ENCODE results near the gene RFLNA. TPM values are rescaled to one million over a fixed set of nuclear protein-coding genes. Genes with fewer than 3 reads are reported as not detected.

Gene RFLNA
- total RNA-seq, 3 donors from 2014 or later, result not detected

DNA sequence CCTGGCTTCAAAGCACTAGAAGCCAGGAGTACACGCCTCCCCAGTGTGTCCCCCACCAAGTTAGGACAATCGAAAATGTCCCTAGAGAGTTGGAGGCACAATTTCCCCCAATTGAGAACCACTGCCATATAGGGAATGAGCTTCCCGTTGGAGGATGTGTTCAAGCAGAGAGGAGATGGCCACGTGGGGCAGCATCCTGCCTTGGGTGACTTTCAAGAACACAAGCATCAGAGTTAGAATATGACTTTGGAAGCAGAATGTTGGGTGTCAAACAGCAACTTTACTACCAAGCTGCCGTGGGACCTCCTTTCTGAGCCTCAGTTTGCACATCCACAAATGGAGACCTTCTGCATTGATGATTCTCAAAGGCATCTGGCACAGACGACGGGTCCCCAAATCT, 56.5 kb downstream of the RFLNA start:
- H3K36me3 Mint-ChIP-seq (ENCODE audit: insufficient read depth), result peaks cover 14% of the 10 kb centered on the region
- no peak for ATAC-seq
- no peak overlapping the region for H3K4me3 Mint-ChIP-seq

GRCh38 chr12:124352257-124352656, 57.4 kb downstream of the RFLNA start:
- peaks cover 15% of the 10 kb centered on the region for H3K36me3 Mint-ChIP-seq (ENCODE audit: insufficient read depth)
- no peaks in the 10 kb centered on the region for H3K9me3 Mint-ChIP-seq
- ATAC-seq (no peak), DNase-seq (no peak)
- no peaks in the 10 kb centered on the region for H3K4me1 Mint-ChIP-seq (ENCODE audit: low read depth)
- H3K27me3 Mint-ChIP-seq (ENCODE audit: low read depth), result no peaks in the 10 kb centered on the region
- H3K4me3 Mint-ChIP-seq, result no peak overlapping the region

More for the DNA sequence above, 56.5 kb downstream of the RFLNA start:
- Mint-ChIP-seq H3K4me1 (ENCODE audit: low read depth) (no peaks in the 10 kb centered on the region), H3K27me3 (ENCODE audit: low read depth) (no peaks in the 10 kb centered on the region), H3K9me3 (no peaks in the 10 kb centered on the region)
- no peak for DNase-seq

DNA sequence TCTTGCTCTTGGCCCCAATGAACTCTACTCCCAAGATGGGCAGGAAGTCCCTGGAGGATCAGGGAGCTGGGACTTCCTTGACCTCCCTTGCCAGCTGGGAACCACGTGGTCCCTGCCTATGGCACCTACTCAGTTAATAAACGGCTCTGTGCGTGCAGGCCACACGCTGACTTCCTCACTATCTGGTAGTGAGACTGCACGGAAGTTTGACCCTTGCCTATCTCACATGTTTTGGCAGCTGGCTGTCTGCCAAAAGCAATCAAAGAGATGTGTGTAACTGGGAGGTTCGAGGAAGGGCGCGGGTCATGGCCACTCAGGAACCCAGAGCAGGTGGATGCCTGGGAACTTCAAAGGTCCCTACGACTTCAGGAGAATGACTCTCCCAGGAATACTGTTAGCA, 57.9 kb downstream of the RFLNA start:
- H3K9me3 Mint-ChIP-seq, result no peaks in the 10 kb centered on the region
- DNase-seq (no peak), ATAC-seq (no peak)
- H3K4me1 Mint-ChIP-seq (ENCODE audit: low read depth), result no peaks in the 10 kb centered on the region
- H3K4me3 Mint-ChIP-seq, result no peak overlapping the region
- peaks cover 19% of the 10 kb centered on the region for H3K36me3 Mint-ChIP-seq (ENCODE audit: insufficient read depth)
- H3K27me3 Mint-ChIP-seq (ENCODE audit: low read depth), result no peaks in the 10 kb centered on the region

DNA sequence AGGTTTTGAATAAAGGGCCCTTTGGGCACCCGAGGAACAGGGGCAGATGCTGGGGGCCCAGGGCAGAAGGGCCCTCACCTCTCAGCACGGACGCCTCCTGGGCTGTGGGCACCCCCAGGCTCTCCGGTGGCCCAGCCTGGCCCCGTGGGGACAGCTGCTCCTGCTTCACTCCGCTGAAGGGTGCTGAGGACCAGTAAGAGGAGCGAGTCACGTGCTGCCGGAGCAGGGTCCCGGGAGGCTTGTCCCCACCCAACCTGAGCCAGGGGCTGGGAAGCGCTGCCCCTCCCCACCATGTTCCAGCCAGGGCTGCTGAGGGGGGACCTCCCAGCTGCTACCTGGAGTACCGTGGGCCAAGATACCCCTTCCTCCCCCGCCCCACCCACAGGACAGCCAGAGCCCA, 59.5 kb downstream of the RFLNA start:
- Mint-ChIP-seq H3K27me3 (ENCODE audit: low read depth) (no peaks in the 10 kb centered on the region), H3K4me1 (ENCODE audit: low read depth) (no peaks in the 10 kb centered on the region), H3K36me3 (ENCODE audit: insufficient read depth) (peaks cover 18% of the 10 kb centered on the region), H3K9me3 (no peaks in the 10 kb centered on the region), H3K4me3 (no peak overlapping the region)
- ATAC-seq, result no peak
- no peak for DNase-seq

GRCh38 chr12:124356221-124356620, 61.3 kb downstream of the RFLNA start:
- peaks cover 14% of the 10 kb centered on the region for H3K36me3 Mint-ChIP-seq (ENCODE audit: insufficient read depth)
- DNase-seq, result no peak
- no peak overlapping the region for H3K4me3 Mint-ChIP-seq
- H3K27me3 Mint-ChIP-seq (ENCODE audit: low read depth), result no peaks in the 10 kb centered on the region
- H3K9me3 Mint-ChIP-seq, result no peaks in the 10 kb centered on the region
- no peak for ATAC-seq
- no peaks in the 10 kb centered on the region for H3K4me1 Mint-ChIP-seq (ENCODE audit: low read depth)

DNA sequence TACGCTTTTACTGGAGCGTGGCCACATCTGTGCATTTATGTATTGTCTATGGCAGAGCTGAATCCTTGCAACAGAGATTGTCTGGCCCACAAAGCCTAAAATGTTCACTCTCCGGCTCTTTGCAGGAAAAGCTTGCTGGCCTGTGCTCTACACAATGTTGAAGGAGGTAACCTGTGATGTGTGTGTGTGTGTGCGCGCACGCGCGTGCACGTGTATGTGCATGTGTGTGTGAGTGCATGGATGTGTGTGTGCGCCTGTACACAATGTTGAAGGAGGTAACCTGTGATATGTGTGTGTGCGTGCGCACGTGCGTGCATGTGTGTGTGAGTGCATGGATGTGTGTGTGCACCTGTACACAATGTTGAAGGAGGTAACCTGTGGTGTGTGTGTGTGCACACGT, 62.7 kb downstream of the RFLNA start:
- H3K27me3 Mint-ChIP-seq (ENCODE audit: low read depth), result no peaks in the 10 kb centered on the region
- no peaks in the 10 kb centered on the region for H3K9me3 Mint-ChIP-seq
- no peaks in the 10 kb centered on the region for H3K4me1 Mint-ChIP-seq (ENCODE audit: low read depth)
- DNase-seq (no peak), ATAC-seq (no peak)
- H3K4me3 Mint-ChIP-seq, result no peak overlapping the region
- H3K36me3 Mint-ChIP-seq (ENCODE audit: insufficient read depth), result peaks cover 14% of the 10 kb centered on the region

- H3K36me3 Mint-ChIP-seq (ENCODE audit: insufficient read depth), result peaks cover 13% of the 10 kb centered on the region
- no peak for DNase-seq
- H3K27me3 Mint-ChIP-seq (ENCODE audit: low read depth), result no peaks in the 10 kb centered on the region
- H3K4me1 Mint-ChIP-seq (ENCODE audit: low read depth), result no peaks in the 10 kb centered on the region
- no peak for ATAC-seq
- H3K4me3 Mint-ChIP-seq, result no peak overlapping the region
- no peaks in the 10 kb centered on the region for H3K9me3 Mint-ChIP-seq
Observed at GRCh38 chr12:124358572-124358971, 63.7 kb downstream of the RFLNA start.

GRCh38 chr12:124359671-124360581, 65.0 kb downstream of the RFLNA start:
- DNase-seq (no peak), ATAC-seq (no peak)
- H3K4me1 Mint-ChIP-seq (ENCODE audit: low read depth), result no peaks in the 10 kb centered on the region
- no peak overlapping the region for H3K4me3 Mint-ChIP-seq
- peaks cover 11% of the 10 kb centered on the region for H3K36me3 Mint-ChIP-seq (ENCODE audit: insufficient read depth)
- no peaks in the 10 kb centered on the region for H3K9me3 Mint-ChIP-seq
- no peaks in the 10 kb centered on the region for H3K27me3 Mint-ChIP-seq (ENCODE audit: low read depth)

DNA sequence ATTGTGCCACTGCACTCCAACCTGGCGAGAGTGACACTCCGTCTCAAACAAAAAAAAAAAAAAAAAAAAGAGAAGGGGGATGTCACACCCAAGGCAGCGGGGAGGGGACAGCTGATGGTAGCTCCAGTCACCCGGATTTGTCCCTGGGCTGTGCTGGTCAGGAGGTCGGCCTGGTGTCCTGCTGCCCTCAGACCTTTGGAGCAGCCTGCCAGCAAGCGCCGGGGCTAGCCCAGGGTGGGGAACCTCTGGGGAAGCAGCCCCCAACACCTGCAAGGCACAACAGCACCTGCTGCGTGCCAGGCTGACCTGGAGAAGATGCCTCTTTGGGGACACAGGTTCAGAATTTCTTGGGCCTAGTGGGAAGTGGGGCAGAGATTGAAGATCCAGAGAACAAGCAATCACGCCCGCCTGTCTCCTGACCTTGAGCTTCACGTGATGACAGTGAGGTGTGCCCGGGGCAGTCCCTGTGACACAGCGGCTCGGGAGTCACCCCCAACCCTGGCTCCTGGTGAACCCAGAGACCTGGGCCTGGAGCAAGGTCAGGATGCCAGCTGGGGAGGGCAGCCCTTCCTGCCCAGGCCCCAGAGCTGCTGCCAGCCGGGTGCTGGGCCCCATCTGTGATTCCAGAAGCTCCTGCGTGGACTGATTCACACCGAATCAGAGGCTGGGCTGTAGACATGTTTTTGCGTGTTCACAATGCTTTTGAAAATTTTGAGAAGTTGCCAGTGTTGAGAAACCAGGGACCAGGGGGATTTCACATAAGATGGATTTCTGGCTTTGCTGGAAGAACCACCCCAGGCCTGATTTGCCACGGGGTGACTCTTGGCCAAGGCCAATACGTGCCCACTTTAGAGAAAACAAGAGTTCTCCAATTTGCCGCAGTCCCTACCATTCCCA, 66.4 kb downstream of the RFLNA start:
- ATAC-seq (no peak), DNase-seq (no peak)
- peaks cover 9% of the 10 kb centered on the region for H3K36me3 Mint-ChIP-seq (ENCODE audit: insufficient read depth)
- H3K9me3 Mint-ChIP-seq, result no peaks in the 10 kb centered on the region
- H3K4me1 Mint-ChIP-seq (ENCODE audit: low read depth), result no peaks in the 10 kb centered on the region
- no peak overlapping the region for H3K4me3 Mint-ChIP-seq
- no peaks in the 10 kb centered on the region for H3K27me3 Mint-ChIP-seq (ENCODE audit: low read depth)

- Mint-ChIP-seq H3K4me3 (no peak overlapping the region), H3K27me3 (ENCODE audit: low read depth) (no peaks in the 10 kb centered on the region), H3K9me3 (no peaks in the 10 kb centered on the region), H3K4me1 (ENCODE audit: low read depth) (no peaks in the 10 kb centered on the region), H3K36me3 (ENCODE audit: insufficient read depth) (peaks cover 9% of the 10 kb centered on the region)
- no peak for ATAC-seq
- no peak for DNase-seq
Observed at GRCh38 chr12:124361996-124362395, 67.1 kb downstream of the RFLNA start.

DNA sequence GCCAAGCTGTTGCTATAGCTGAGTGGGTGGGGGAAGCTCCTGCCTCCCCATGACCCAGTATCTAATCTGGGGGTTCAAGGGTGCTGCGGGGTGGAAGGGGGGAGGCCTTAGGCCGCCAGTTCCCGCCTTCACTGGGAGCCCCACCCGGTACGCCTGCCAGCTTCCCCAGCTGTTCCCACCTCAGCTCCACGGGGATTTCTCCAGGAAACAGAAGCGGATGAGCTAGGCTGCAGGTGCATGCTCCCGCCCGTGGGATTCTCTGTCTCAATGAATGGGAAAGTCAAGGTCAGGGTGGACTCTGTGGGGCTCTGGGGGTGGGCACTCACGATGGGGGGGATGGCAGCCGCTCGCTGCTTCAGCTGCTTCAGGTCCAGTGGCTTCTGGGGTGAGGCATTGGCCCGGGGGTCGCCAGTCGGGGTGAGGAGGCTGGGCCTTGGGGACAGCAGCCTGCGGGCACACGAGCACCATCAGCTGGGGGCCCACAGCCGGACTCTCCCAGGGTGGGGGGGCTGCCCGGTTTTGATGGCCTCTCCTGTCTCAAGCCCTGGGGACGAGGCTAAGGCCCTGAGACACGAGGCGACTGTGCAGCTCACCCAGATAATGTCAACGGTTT, 68.6 kb downstream of the RFLNA start:
- no peaks in the 10 kb centered on the region for H3K4me1 Mint-ChIP-seq (ENCODE audit: low read depth)
- H3K36me3 Mint-ChIP-seq (ENCODE audit: insufficient read depth), result no peaks in the 10 kb centered on the region

GRCh38 chr12:124364543-124364942, 69.7 kb downstream of the RFLNA start:
- Mint-ChIP-seq H3K27me3 (ENCODE audit: low read depth) (no peaks in the 10 kb centered on the region), H3K4me1 (ENCODE audit: low read depth) (no peaks in the 10 kb centered on the region), H3K9me3 (no peaks in the 10 kb centered on the region), H3K4me3 (no peak overlapping the region), H3K36me3 (ENCODE audit: insufficient read depth) (no peaks in the 10 kb centered on the region)
- ATAC-seq, result no peak
- no peak for DNase-seq

More for the DNA sequence above, 68.6 kb downstream of the RFLNA start:
- no peaks in the 10 kb centered on the region for H3K9me3 Mint-ChIP-seq
- H3K27me3 Mint-ChIP-seq (ENCODE audit: low read depth), result no peaks in the 10 kb centered on the region
- ATAC-seq (no peak), DNase-seq (no peak)
- H3K4me3 Mint-ChIP-seq, result no peak overlapping the region

All from activated T-cell treated with anti-CD3 and anti-CD28 coated beads, Interleukin-2, amount 50 U/mL, for 4 hours (primary cell).